H1 (cell line): Measurements from ENCODE around the gene ANK3.

Source experiments
- CBX8 ChIP-seq: fragments of 300-800, 300-1000 bp; sonication (generic); IDR thresholded peaks from 2 replicates; pipeline ENCODE4 v1.7.1; 2016; ENCODE audit warnings: low read depth, low read length, borderline replicate concordance
- CHD1 ChIP-seq: IDR thresholded peaks from 2 replicates; pipeline ENCODE4 v1.6.1; 2012; ENCODE audit warnings: low read depth, low read length, improper control_type of control experiment
- EZH2 ChIP-seq: fragments of 200-600 bp; sonication (generic); IDR thresholded peaks from 2 replicates; pipeline ENCODE4 v1.7.1; 2012; ENCODE audit warnings: low read depth, mild to moderate bottlenecking, moderate library complexity, low read length, inconsistent platforms; ENCODE audit not compliant: severe bottlenecking
- HDAC2 ChIP-seq, 2 experiments: fragments of 300-600 bp in 1 of 2; sonication (generic) in 1 of 2; IDR thresholded peaks; 2 replicates each; pipeline ENCODE4 v1.6.1; 2011 to 2012; ENCODE audit warnings: low read depth in 2 of 2, low read length in 2 of 2, mild to moderate bottlenecking in 2 of 2, moderate library complexity in 2 of 2, borderline replicate concordance in 1 of 2, inconsistent platforms in 1 of 2
- JUN ChIP-seq: IDR thresholded peaks from 2 replicates; pipeline ENCODE4 v1.6.1; 2011; ENCODE audit warnings: low read depth, mild to moderate bottlenecking, improper control_type of control experiment, low read length
- MAFK ChIP-seq: IDR thresholded peaks from 2 replicates; pipeline ENCODE4 v1.6.1; 2012; ENCODE audit warnings: low read depth, mild to moderate bottlenecking, improper control_type of control experiment, low read length
- POLR2A ChIP-seq, 2 experiments: IDR thresholded peaks; 1 replicate in 1 of 2; 2 replicates in 1 of 2; pipeline ENCODE4 v1.6.1; 2011; ENCODE audit warnings: low read depth in 2 of 2, low read length in 2 of 2, mild to moderate bottlenecking in 2 of 2; ENCODE audit errors: control extremely low read depth in 1 of 2
- RAD21 ChIP-seq, 2 experiments: IDR thresholded peaks in 1 of 2; conservative IDR thresholded peaks in 1 of 2; 2 replicates each; pipeline ENCODE4 v1.6.1; 2011; ENCODE audit warnings: low read depth in 2 of 2, low read length in 2 of 2, improper control_type of control experiment in 1 of 2, inconsistent platforms in 1 of 2, mild to moderate bottlenecking in 1 of 2, moderate library complexity in 1 of 2
- RBBP5 ChIP-seq: IDR thresholded peaks from 2 replicates; pipeline ENCODE4 v1.7.1; 2012; ENCODE audit warnings: low read depth, mild to moderate bottlenecking, inconsistent platforms, low read length, moderate library complexity, borderline replicate concordance
- YY1 ChIP-seq: IDR thresholded peaks from 2 replicates; pipeline ENCODE4 v1.6.1; 2011; ENCODE audit warnings: low read depth, mild to moderate bottlenecking, low read length
- TF ChIP-seq, protein P1 (sequence below), 3 experiments: IDR thresholded peaks; 1 replicate in 2 of 3; 2 replicates in 1 of 3; pipeline versions ENCODE4 v1.5.1 to v1.6.1; 2011; ENCODE audit warnings: low read length in 3 of 3, mild to moderate bottlenecking in 3 of 3, inconsistent platforms in 2 of 3, low read depth in 1 of 3, moderate library complexity in 1 of 3; ENCODE audit not compliant: insufficient read depth in 1 of 3; ENCODE audit errors: control extremely low read depth in 1 of 3
- TF ChIP-seq, protein P2 (sequence below): fragments of 300-600 bp; sonication (generic); IDR thresholded peaks from 2 replicates; pipeline ENCODE4 v1.7.1; 2012; ENCODE audit warnings: low read length, moderate library complexity, mild to moderate bottlenecking, inconsistent platforms; ENCODE audit not compliant: insufficient replicate concordance

DNA sequence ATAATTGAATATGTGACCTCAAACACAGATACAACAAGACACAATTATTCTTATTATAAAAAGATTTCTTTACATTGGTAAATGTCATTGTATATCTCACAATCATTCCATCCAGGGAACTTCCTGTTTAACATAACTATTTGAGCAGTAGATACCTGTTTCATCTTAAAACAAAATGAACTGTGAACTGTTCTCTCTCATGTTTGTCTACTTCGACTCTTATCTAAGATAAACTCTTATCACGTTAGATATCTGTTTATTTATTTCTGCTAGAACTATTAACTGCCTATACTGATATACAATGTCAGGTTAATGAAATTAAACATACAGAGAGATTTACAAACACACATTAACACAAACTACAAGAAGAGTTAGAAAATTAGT lies 20.1 kb downstream of the ANK3 start:
- TF ChIP-seq MAFK (no peak), YY1 (no peak), RBBP5 (no peak), CBX8 (no peak), HDAC2 (IDR thresholded peaks at IDR 0.05; ENCODE audit: borderline replicate concordance in 1 of 2, low read depth in 2 of 2, low read length in 2 of 2) (no peak), EZH2 (no peak), RAD21 (IDR thresholded peaks at IDR 0.05 in 1 of 2, conservative IDR thresholded peaks at IDR 0.05 in 1 of 2; ENCODE audit: low read depth in 2 of 2, low read length in 2 of 2) (no peak), CHD1 (no peak), POLR2A (IDR thresholded peaks at IDR 0.05; ENCODE audit: control extremely low read depth in 1 of 2, low read depth in 2 of 2, low read length in 2 of 2) (no peak), JUN (no peak)
- TF ChIP-seq, protein P1, sequence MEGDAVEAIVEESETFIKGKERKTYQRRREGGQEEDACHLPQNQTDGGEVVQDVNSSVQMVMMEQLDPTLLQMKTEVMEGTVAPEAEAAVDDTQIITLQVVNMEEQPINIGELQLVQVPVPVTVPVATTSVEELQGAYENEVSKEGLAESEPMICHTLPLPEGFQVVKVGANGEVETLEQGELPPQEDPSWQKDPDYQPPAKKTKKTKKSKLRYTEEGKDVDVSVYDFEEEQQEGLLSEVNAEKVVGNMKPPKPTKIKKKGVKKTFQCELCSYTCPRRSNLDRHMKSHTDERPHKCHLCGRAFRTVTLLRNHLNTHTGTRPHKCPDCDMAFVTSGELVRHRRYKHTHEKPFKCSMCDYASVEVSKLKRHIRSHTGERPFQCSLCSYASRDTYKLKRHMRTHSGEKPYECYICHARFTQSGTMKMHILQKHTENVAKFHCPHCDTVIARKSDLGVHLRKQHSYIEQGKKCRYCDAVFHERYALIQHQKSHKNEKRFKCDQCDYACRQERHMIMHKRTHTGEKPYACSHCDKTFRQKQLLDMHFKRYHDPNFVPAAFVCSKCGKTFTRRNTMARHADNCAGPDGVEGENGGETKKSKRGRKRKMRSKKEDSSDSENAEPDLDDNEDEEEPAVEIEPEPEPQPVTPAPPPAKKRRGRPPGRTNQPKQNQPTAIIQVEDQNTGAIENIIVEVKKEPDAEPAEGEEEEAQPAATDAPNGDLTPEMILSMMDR (IDR thresholded peaks at IDR 0.05; ENCODE audit: control extremely low read depth in 1 of 3, insufficient read depth in 1 of 3, low read depth in 1 of 3, low read length in 3 of 3): no peak
- TF ChIP-seq, protein P2, sequence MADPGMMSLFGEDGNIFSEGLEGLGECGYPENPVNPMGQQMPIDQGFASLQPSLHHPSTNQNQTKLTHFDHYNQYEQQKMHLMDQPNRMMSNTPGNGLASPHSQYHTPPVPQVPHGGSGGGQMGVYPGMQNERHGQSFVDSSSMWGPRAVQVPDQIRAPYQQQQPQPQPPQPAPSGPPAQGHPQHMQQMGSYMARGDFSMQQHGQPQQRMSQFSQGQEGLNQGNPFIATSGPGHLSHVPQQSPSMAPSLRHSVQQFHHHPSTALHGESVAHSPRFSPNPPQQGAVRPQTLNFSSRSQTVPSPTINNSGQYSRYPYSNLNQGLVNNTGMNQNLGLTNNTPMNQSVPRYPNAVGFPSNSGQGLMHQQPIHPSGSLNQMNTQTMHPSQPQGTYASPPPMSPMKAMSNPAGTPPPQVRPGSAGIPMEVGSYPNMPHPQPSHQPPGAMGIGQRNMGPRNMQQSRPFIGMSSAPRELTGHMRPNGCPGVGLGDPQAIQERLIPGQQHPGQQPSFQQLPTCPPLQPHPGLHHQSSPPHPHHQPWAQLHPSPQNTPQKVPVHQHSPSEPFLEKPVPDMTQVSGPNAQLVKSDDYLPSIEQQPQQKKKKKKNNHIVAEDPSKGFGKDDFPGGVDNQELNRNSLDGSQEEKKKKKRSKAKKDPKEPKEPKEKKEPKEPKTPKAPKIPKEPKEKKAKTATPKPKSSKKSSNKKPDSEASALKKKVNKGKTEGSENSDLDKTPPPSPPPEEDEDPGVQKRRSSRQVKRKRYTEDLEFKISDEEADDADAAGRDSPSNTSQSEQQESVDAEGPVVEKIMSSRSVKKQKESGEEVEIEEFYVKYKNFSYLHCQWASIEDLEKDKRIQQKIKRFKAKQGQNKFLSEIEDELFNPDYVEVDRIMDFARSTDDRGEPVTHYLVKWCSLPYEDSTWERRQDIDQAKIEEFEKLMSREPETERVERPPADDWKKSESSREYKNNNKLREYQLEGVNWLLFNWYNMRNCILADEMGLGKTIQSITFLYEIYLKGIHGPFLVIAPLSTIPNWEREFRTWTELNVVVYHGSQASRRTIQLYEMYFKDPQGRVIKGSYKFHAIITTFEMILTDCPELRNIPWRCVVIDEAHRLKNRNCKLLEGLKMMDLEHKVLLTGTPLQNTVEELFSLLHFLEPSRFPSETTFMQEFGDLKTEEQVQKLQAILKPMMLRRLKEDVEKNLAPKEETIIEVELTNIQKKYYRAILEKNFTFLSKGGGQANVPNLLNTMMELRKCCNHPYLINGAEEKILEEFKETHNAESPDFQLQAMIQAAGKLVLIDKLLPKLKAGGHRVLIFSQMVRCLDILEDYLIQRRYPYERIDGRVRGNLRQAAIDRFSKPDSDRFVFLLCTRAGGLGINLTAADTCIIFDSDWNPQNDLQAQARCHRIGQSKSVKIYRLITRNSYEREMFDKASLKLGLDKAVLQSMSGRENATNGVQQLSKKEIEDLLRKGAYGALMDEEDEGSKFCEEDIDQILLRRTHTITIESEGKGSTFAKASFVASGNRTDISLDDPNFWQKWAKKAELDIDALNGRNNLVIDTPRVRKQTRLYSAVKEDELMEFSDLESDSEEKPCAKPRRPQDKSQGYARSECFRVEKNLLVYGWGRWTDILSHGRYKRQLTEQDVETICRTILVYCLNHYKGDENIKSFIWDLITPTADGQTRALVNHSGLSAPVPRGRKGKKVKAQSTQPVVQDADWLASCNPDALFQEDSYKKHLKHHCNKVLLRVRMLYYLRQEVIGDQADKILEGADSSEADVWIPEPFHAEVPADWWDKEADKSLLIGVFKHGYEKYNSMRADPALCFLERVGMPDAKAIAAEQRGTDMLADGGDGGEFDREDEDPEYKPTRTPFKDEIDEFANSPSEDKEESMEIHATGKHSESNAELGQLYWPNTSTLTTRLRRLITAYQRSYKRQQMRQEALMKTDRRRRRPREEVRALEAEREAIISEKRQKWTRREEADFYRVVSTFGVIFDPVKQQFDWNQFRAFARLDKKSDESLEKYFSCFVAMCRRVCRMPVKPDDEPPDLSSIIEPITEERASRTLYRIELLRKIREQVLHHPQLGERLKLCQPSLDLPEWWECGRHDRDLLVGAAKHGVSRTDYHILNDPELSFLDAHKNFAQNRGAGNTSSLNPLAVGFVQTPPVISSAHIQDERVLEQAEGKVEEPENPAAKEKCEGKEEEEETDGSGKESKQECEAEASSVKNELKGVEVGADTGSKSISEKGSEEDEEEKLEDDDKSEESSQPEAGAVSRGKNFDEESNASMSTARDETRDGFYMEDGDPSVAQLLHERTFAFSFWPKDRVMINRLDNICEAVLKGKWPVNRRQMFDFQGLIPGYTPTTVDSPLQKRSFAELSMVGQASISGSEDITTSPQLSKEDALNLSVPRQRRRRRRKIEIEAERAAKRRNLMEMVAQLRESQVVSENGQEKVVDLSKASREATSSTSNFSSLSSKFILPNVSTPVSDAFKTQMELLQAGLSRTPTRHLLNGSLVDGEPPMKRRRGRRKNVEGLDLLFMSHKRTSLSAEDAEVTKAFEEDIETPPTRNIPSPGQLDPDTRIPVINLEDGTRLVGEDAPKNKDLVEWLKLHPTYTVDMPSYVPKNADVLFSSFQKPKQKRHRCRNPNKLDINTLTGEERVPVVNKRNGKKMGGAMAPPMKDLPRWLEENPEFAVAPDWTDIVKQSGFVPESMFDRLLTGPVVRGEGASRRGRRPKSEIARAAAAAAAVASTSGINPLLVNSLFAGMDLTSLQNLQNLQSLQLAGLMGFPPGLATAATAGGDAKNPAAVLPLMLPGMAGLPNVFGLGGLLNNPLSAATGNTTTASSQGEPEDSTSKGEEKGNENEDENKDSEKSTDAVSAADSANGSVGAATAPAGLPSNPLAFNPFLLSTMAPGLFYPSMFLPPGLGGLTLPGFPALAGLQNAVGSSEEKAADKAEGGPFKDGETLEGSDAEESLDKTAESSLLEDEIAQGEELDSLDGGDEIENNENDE: no peak
